GM21737 (cell line): ENCODE measurements around the gene KLHDC2.
"Not testable (repeated sequence)": the region's sequence is repeated elsewhere in the genome, so short reads cannot be mapped to it uniquely, and the experiment has no call there.

Source experiments
- ATAC-seq: cut with Tn5 transposase; IDR thresholded peaks from one replicate; pipeline ENCODE4 v1.9.1; 2021; ENCODE audit warnings: mild to moderate bottlenecking, moderate library complexity; ENCODE audit not compliant: unreplicated experiment

Gene KLHDC2

DNA sequence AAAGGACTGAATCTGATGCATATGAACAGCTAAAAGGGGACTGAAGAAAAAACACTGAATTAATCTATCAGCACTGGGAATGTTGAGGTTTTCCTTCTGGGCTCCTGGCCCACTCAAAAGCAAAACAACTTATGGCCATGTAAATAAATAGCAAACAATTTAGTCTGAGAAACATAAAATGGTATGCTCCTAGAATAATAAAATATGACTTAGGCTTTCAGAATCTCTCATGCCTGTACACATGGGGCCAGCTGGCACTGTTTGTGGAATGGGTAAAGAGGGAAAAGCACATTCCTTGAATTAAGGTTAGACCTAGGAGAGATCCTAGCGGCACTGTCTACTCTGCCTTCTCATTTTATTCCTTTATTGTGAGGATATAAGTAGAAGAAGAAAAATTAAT is 6.2 kb downstream of the KLHDC2 start:
- ATAC-seq, result no peak

DNA sequence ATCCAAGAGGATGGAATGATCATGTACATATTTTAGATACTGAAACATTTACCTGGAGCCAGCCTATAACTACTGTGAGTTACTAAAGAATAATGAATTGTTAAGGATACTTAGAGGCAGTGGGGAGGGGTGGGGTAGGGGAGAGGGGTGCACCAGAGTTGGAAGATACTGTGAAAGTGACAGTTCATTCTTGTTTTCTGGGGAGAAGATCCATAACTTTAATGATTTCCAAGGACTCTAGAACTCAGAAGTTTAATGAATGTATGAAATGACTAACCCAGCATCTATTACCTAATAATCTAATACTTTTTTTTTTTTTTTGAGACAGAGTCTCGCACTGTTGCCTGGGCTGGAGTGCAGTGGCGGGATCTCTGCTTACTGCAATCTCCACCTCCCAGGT is 10.5 kb downstream of the KLHDC2 start:
- no peak for ATAC-seq

DNA sequence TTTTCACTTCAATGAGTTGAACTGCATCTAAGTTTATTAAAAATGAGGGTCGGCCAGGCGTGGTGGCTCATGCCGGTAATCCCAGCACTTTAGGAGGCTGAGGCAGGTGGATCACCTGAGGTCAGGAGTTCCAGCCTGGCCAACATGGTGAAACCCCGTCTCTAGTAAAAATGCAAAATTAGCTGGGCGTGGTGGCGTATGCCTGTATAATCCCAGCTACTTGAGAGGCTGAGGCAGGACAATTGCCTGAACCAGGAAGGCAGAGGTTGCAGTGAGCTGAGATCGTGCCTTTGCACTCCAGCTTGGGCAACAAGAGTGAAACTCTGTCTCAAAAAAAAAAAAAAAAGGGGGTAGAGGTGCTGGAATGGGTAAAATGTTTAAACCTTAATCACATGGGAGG is 13.1 kb downstream of the KLHDC2 start:
- ATAC-seq, result not testable (repeated sequence)

DNA sequence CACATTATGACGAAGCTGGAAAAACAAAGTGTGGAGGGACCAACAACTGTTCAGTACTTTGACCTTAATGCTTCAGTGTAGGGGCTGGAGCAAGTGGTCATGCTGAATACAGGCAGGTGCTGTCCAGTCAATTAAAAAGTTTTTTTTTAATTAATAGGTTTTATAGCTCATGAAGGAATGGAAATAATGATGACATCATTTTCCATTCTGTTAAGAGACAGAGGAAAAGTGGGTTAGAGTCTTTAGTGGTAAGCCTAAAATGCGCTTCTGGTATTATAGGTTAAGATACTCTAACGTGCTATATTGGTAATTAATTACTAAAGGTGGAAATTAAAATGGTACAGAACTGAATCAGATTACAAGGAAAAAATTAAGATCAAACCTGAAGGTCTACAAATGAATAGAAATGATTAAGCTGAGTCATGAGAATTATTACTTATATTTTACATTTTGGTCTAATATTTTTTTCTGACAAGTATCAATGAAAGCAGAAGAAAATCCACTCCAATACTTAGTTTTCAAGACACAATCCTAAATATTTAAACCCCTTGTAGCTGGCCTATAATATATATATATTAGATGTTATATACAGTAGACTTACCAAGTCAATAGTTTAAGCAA is 15.6 kb downstream of the KLHDC2 start:
- ATAC-seq, result no peak

DNA sequence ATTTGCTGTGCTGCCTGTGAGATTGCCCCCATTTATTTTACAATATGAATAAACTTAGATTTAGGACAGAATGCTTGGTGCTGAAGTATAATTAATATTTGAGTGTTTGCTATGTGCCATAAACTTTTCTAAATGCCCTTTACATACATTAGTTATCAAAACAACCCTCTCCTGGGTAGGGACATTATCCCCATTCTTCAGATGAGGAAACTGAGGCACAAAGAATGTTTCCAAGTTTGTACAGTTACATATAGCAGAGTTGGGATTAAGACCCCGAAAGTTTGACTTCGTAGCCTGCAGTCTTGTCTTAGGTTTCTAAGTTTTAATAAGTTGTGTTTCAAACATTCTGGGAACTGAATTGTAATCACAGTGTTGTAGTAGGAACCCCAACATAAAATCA is 18.4 kb downstream of the KLHDC2 start:
- no peak for ATAC-seq

DNA sequence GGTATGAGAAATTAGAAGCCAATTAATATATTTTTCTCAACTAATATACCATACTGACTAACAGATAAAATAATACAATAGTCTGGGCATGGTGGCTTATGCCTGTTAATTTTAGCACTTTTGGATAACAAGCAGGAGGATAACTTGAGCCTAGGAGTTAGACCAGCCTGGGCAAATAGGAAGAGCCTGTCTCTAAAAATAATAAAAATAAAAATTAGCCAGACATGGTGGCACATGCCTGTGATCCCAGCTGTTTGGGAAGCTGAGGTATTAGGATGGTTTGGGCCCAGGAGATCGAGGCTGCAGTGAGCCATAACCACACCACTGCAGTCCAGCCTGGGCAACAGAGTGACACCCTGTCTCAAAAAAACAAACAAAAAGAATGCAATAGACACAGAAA is 24.7 kb downstream of the KLHDC2 start:
- no peak for ATAC-seq

DNA sequence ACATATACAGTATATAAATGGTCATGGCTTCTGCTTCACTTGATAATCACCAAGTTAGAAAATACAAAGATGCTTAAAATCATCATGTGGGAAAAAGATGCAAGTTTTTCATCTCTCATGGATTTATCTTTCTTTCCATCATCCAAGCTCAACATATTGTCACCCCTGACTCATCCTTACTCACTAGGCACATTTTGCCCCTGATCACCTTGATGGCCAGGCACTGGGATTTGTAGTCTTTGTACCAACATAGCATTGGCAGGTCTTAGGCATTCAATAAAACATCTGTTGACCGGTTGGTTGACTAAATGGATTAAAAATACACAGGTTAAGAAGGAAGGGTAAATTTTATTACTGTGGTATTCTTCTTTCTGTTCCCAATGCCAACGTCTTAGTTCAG is 28.1 kb downstream of the KLHDC2 start:
- ATAC-seq, result no peak

DNA sequence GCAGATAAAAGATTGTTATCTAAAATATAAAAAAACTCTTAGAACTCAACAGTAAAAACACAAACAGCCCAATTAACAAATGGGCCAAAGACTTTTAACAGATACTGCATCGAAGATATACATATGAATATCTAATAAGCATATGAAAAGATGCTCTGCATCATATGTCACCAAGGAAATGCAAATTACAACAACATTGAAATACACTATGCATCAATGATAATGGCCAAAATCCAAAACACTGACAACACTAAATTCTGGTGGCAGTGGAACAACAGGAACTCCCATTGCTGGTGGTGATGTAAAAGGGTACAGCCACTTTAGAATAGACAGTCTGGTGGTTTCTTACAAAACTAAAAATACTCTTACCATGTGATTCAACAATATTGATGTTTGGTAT is 40.8 kb downstream of the KLHDC2 start:
- ATAC-seq, result no peak

DNA sequence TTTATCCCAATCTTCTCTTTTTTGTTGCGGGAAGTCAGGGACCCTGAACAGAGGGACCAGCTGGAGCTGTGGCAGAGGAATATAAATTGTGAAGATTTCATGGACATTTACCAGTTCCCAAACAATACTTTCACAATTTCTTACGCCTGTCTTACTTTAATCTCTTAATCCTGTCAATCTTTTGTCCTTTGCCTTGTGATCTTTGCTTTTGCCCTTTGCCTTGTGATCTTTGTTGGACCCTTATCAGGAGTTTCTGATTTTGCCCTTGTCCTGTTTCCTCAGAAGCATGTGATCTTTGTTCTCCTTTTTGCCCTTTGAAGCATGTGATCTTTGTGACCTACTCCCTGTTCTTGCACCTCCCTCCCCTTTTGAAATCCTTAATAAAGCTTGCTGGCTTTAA is 48.2 kb downstream of the KLHDC2 start:
- not testable (repeated sequence) for ATAC-seq

DNA sequence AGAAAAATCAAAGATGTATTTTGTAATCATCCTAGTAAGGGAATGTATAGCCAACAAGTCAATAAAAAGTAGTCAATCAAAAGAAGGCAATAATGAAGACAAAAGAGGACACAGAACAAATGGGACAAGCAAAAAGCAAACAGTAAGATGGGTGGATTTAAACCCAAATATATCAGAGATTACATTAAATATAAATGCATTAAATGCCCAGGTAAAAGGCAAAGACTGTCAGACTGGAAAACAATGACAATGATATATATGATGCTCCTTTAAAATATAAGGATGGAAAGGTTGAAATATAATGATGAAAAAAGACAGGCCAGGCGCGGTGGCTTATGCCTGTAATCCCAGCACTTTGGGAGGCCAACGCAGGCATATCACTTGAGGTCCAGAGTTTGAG is 48.9 kb downstream of the KLHDC2 start:
- no peak for ATAC-seq

DNA sequence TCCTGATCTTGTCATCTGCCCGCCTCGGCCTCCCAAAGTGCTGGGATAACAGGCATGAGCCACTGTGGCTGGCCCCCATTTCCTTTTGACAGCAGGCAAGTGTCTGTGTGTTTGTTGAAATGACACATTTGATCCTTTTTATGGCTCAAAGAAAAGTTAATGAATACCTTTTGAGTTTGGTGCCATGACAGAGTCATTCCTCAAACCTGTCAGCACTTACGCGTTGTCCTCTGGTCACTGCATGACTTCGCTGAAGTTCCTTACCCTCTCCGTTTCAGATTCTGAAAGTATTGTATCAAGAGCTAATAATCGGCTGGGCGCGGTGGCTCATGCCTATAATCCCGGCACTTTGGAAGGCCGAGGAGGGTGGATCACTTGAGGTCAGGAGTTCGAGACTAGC is 52.2 kb downstream of the KLHDC2 start:
- no peak for ATAC-seq

DNA sequence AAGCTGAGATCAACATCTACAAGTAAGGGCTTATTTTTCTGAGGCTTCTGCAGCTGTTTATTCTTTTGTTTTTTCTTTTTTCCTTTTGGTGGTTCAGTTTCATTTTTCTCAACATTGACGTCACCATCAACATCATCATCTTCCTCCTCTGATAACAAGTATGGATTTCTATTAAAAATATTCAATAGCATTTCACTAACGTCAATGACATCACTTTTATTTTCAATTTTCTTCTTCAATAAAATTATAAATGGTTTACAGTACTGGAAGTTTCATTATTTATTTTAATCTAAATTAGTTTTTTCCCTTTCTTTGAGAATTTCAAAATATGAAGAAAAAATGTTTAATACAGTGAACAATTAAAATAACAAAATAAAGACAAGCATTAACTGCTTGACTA is 60.7 kb downstream of the KLHDC2 start:
- no peak for ATAC-seq
